AG20443 (cell line): ENCODE data around the gene LYZL2.

Experiments
- DNase-seq: peaks from one replicate; pipeline ENCODE4 v3.0.0; 2012; ENCODE audit warnings: low spot score, mixed read lengths

The LYZL2 gene

DNA sequence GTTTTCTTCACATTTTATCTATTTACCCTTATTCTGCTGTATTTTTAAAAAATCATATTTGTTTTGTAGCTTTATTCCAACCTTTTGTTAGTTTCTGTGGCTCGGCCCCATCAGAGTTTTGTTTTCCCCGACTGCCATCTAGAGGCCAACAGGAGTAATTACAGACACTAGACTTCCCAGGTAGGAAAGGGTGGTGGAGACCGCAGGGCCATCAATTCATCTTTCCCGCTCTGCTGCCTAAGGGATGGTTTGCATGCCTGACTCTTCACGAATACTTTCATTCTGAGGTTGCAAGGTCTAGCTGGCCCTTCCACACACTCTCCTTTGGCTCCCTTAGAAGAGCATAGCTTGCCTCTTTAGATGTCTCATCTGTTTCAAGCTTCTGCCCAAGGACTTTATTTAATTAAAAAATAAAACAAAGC lies 38.3 kb downstream of the LYZL2 start:
- peak; percentile 67 for DNase-seq

DNA sequence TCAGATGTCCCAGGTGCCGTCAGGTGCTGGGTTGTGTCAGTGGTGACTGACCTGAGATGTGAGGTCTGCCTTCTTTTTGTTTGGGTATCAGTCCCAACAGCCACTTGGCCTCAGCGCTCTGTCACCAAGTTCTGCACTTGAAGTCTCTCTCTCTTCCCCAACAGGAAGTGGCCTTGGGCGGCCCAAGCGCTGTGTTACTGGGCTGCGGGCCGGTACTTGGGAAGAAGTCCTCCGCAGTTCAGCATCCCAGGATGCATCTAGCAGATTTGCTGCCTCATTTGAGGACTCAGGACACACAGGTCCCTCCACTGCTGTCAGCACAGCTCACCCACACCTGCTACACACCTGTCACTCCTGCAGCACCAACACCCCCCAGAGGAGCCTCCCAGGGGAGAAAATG lies 40.1 kb downstream of the LYZL2 start:
- DNase-seq: no peak

DNA sequence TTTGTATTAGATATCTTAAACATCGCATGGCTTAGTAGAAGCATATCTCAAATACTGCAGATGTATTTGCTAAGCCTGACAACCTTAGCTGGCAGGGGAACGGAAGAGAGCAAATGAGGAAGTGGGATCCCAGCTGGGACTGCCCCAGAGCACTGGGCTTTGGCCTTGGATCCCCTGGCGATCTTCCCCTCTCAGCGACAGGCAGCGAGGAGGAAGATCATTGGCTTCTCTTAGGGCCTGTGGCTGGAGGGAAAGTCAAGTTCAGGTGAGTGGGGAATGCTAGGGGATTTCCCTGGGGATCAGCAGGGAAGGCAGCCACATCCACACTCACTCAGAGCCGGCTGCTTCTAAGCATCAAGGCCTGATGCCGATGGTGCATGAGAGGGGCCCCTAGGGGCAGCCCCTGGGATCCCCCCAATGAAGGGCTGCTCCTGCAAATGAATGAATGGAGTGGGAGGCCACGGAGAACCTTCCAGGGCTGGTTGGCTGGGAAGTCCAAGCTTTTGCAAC lies 42.0 kb downstream of the LYZL2 start:
- DNase-seq: no peak

DNA sequence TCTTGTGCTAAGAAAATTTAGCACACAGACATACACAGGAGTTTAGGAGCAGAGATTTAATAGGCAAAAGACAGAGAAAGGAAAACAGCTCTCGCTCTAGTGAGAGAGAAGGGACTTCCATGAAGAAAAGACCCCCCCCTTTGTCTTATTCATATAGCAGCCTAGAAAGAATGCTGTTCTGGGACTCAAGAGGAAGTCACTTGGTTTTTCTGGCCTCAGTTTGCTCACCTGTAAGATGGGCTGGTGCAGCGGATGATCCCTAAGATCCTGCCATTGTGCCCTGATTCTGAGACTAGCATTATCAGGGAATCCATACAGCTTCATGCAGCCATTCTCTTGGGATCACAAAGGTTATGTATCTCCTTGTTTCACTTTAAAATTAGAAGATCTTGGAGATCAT lies 42.7 kb downstream of the LYZL2 start:
- no peak for DNase-seq

DNA sequence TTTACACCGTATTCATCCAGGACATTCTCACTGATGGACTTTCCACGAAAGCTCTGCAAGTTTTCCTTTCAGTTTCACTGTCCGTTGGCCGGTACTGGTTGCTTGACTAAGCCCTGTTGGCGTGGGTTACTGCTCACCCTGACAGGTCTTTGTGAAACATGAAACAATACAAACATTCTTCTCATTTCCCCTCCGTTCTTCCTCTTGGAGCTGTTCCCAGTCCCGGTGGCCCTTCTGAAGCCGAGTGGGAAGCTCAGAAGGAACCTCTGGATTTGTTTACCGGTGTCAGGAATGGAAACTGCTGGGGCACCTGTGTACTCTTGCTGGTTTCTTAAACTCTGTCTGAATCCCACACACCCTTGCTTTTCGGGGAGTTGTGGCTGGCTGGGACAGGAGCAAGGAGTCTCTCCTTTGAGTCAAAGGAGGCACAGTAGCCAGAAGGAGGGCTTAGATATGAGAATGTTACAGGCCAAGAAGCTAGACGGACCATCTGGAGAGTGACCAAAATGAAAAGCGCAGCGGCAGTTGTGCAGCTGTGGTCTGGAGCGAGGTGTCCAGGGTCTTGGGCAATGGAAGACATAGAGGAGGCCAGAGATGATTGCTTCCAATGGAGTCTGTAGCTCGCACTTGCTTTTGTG lies 45.7 kb downstream of the LYZL2 start:
- peak; percentile 74 for DNase-seq

DNA sequence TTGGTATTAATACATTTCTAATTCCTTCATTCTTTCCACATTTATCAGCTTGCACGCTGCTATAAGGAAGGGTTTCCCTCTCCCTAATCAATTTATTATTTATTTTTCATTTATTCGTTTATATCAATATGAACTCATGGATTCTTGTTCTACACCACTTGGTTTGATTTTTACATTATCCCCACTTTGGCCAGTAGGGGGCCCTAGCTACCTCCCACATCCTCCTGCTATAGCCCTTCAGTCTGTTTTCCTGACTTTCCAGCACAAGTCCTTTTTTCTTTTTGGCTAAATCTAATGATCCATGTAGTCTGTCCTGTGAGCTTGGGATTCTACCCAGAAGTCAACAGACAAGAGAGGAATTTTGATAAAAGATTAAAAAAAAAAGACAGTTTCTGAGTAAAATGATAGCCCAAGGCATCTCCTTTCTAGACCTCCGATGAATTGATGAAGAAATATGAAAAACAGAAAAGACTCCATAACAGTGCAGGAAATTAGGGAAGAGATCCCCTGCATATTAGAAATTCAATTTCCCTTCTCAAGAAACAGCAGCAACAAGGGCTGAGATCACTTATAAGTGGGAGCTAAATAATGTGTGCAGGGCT lies 47.7 kb downstream of the LYZL2 start:
- peak; percentile 74 for DNase-seq

DNA sequence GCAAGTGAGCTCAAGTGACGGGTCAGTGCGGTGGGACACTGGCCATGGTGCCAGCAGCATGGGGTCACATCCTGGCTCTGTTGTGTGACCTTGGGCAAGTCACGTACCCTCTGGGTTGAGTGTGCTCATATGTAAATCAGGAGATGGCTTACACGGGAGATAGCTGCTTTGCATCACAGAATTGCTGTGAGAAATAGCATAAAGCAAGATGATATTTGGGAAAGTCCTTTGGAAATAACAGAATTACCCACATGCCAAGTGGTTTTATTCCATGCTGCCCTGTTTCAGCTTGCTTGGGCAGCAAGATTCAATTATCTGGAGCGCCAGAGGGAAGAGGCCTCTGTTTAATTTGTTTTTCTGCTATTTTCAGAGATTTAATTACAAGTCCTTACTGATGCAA lies 48.9 kb downstream of the LYZL2 start:
- no peak for DNase-seq

DNA sequence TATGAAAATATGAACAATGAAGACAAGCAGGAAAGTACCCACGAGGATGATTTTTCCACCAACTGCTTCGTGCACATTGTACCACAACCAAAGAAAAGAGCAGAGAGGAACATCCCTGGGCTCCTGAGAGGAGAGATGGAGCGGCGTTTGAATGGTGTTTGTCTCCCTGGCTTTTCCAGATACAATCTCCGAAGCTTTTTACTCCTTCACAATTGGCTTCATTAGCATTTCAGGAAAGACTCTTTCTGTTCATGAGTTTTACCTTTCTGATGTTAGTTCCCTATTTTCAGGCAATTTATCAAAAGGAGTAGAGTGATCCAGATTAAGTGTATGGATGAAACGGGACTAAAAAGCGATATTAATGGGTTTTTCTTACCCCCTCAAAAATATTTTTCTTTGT lies 49.3 kb downstream of the LYZL2 start:
- no peak for DNase-seq

DNA sequence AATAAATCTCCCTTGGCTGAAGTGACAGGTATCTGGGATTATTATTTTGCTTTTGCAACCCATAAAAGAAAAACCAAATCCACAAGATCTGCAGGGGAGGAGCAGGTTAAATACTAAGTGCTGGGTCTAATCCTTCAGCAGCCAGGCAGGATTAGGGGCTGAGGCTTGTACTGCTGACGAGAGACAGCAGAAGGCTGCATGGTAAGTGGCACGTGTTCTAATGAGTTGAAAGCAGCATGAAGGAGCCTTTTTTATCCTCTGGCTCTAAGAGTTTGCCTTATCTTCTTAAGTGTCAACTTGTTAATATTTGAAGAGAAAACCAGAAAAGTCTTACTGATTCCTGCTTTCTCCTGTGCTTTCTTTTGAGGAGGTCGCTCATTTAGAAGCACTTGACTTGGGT lies 50.0 kb downstream of the LYZL2 start:
- no peak for DNase-seq

DNA sequence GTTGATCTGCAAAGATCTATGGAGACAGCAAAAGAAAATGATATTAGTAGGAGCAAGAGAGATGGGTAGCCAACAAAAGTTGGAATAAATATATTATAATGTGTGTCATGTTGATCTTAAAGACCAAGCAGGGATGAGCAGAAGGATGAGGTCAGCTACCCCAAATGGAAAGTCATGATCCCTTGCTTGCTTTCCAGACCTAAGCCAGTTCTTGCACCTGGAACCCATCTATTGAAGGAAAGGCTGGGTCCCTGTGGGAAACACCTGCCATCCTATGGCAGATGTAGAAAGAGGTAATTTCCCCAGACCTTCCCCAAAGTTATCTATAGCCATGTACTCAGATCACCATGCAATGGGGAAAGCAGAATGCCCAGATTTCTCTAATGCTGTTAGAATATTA lies 52.5 kb downstream of the LYZL2 start:
- DNase-seq: no peak

DNA sequence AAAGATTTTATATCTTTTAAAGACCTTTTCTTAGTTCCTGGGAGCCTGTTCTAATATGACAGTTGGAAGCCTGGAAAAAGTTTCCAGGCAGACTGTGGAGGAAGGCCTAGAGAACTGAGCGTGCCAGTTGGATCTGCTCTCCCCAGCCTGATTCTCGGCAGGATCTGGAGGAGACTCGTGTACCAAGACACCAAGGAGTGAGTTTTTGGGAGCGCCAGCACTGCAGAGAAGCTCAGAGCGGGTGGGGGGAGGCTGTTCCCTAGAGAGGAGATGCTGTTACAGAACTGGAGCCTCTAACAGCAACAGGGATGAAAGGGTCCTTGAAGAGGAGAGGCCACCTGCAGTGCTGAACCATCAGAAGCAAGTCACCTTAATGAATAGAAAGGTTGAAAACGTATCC lies 52.9 kb downstream of the LYZL2 start:
- DNase-seq: no peak

DNA sequence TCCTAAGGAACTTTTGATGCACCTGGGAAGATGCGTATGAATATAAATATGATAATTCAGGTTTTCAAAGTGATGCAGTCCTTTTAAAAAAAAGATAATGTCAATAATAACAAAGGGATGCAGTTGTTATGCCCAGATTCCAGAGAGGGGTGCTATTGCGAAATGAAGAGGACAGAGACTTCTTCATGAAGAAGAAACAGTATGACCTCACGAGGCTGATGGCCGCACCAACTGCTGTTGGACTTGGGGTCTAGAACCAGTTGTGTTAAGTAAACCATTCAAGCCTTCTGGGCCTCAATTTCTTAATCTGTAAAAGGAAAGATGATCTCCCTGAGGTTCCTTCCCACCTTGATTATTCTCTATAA lies 55.1 kb downstream of the LYZL2 start:
- DNase-seq: no peak

DNA sequence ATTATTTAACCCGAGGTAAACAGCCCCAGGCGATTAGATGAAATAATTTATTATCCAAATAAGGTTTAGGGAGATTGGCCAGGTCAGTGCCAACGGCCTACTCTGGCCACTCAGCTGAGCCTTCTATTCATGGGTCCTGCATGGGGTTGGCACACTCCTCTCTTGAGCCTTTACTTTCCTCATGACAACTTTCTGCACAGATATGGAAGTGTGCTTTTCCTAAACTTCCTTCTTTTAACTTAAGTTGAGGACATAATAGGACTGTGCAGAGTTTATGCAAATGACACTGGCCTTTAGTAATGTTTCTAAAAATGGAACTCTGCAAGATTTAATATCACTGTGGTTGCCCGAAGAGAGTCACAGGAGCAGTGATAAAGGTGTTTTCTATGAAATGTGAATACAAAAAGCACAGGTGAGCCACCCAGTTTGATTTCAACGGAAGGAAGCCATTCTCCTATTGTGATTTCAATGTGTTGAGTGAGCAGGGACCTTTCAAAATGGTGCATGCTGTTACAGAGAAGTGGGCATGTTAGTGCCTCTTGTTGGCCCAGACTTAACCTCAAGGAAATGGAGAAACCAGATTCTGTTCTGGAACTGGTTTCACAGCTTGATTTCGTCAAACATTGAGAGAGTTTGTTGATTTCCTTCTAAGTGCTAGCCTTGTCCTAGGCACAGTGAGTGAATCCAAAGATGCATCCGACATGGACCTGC lies 55.7 kb downstream of the LYZL2 start:
- no peak for DNase-seq

DNA sequence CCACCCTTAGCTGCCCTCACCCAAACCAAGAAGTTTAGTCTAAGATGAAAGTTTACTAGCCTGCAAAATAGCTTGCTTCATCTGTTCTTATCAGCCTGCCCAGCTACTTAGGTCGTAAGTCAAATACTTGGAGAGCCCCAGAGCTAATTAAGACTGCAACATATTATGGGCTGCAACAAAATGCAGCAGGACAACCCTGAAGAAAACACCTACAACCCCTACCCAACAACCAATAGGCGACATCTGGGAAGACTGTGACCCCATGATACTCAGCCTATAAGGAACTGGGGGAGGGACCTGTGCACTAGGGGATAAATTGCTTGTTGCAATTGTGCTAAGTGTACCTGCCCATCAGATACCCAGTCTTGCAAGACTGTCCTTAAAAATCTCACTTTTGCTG lies 64.1 kb downstream of the LYZL2 start:
- DNase-seq: no peak

DNA sequence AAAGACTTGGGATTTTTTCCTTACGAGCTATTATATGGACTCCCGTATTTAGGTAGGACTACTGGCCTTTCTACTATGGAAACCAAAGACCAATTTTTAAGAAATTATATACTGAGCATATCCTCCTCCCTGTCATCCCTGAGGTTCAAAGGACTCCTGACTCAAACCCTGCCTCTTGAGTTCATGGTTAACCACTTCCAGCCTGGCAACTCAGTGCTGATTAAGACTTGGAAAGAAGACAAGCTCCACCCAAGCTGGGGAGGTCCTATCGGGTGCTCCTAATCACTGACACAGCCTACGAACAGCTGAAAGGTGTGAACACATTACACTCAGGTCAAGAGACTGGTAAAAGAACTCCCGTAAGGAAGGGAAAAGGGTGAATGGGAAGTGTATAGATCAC lies 66.8 kb downstream of the LYZL2 start:
- DNase-seq: no peak
